B cell (primary cell): ENCODE measurements around the gene SLC2A1. TPM values are rescaled to one million over a fixed set of nuclear protein-coding genes. Genes with fewer than 3 reads are reported as not detected.

Experiments
- ATAC-seq: fragments of 200-7000 bp; cut with Tn5 transposase; one replicate; pipeline ENCODE4 v1.10.0; 2021; ENCODE audit warnings: low read depth, mild to moderate bottlenecking, moderate number of reproducible peaks, moderate library complexity
- CTCF ChIA-PET: fragments of 350-600 bp; sonication (Branson Sonifier 250); formaldehyde crosslinking; loops from one replicate; lab custom pipeline; 2021; ENCODE audit warnings: antibody characterized with exemption, inconsistent platforms; lab: Charles Lee
- POLR2A ChIA-PET: fragments of 350-600 bp; sonication (Branson Sonifier 250); formaldehyde crosslinking; loops from one replicate; lab custom pipeline; 2021; ENCODE audit warnings: antibody characterized with exemption; lab: Charles Lee
- DNase-seq: peaks from one replicate; pipeline ENCODE4 v3.0.0; 2013
- H2AFZ ChIP-seq: 2 replicates; pipeline ENCODE4 v1.6.1; 2012; ENCODE audit warnings: mild to moderate bottlenecking, low read depth, low read length; ENCODE audit not compliant: insufficient read depth, poor library complexity, severe bottlenecking
- H3K27ac ChIP-seq, 2 donors: 1 replicate in 1 of 2; 2 replicates in 1 of 2; pipeline ENCODE4 v1.5.1; 2012 to 2013; ENCODE audit warnings: low read length in 2 of 2, mild to moderate bottlenecking in 2 of 2, moderate library complexity in 1 of 2
- H3K27me3 ChIP-seq, 4 experiments: fragments of 200-600 bp in 1 of 4; sonication (generic) in 1 of 4; replicated peaks in 1 of 4; 1 replicate in 2 of 4; 2 replicates in 2 of 4; pipeline versions ENCODE4 v1.6.1 to v1.7.0; 2013 to 2016; ENCODE audit warnings: low read length in 3 of 4, mild to moderate bottlenecking in 2 of 4, mixed read lengths in 1 of 4, moderate library complexity in 1 of 4; ENCODE audit not compliant: insufficient read depth in 4 of 4, control insufficient read depth in 3 of 4; ENCODE audit errors: control extremely low read depth in 1 of 4
- H3K36me3 ChIP-seq, 2 experiments: replicated peaks in 1 of 2; 1 replicate in 1 of 2; 2 replicates in 1 of 2; pipeline versions ENCODE4 v1.6.1 to v1.7.1; 2013; ENCODE audit warnings: low read length in 1 of 2; ENCODE audit not compliant: insufficient read depth in 2 of 2, control insufficient read depth in 1 of 2; ENCODE audit errors: control extremely low read depth in 1 of 2, extremely low read depth in 1 of 2
- H3K4me1 ChIP-seq, 2 donors: fragments of 200-600 bp in 1 of 2; sonication (generic) in 1 of 2; 1 replicate in 1 of 2; 2 replicates in 1 of 2; pipeline versions ENCODE4 v1.5.1 to v1.6.1; 2013 to 2017; ENCODE audit warnings: low read length in 2 of 2; ENCODE audit not compliant: control insufficient read depth in 2 of 2, insufficient read depth in 2 of 2
- H3K4me2 ChIP-seq: replicated peaks from 2 replicates; pipeline ENCODE3; 2012; ENCODE audit warnings: mild to moderate bottlenecking, low read depth, low read length; ENCODE audit not compliant: poor library complexity, severe bottlenecking
- H3K4me3 ChIP-seq, 5 experiments: fragments of 200-600 bp in 1 of 5; sonication (generic) in 1 of 5; 1 replicate in 3 of 5; 2 replicates in 2 of 5; pipeline versions ENCODE4 v1.5.1 to v1.7.0; 2011 to 2016; ENCODE audit warnings: low read length in 4 of 5, mild to moderate bottlenecking in 4 of 5, low read depth in 2 of 5, control low read depth in 1 of 5, moderate library complexity in 1 of 5; ENCODE audit not compliant: insufficient read depth in 1 of 5; ENCODE audit errors: control extremely low read depth in 1 of 5, extremely low read depth in 1 of 5
- H3K79me2 ChIP-seq: fragments of 200-600 bp; sonication (generic); one replicate; pipeline ENCODE4 v1.6.0; 2016; ENCODE audit warnings: low read length; ENCODE audit not compliant: control insufficient read depth, insufficient read depth
- H3K9ac ChIP-seq: fragments of 200-600 bp; sonication (generic); 2 replicates; pipeline ENCODE4 v1.6.1; 2017; ENCODE audit warnings: mild to moderate bottlenecking, low read length, moderate library complexity
- H3K9me3 ChIP-seq, 3 donors: one replicate each; pipeline versions ENCODE4 v1.6.1 to v1.7.1; 2013; ENCODE audit warnings: low read length in 2 of 3; ENCODE audit not compliant: control insufficient read depth in 2 of 3, insufficient read depth in 1 of 3; ENCODE audit errors: control extremely low read depth in 1 of 3
- H4K20me1 ChIP-seq: 2 replicates; pipeline ENCODE4 v1.6.0; 2012; ENCODE audit warnings: mild to moderate bottlenecking, low read length; ENCODE audit not compliant: insufficient read depth, control insufficient read depth, poor library complexity, severe bottlenecking
- H3K27ac Mint-ChIP-seq: one replicate; pipeline ENCODE4 v1.8.0; 2021; ENCODE audit warnings: mixed read lengths
- H3K27me3 Mint-ChIP-seq: one replicate; pipeline ENCODE4 v1.8.0; 2021; ENCODE audit warnings: mixed read lengths
- H3K4me1 Mint-ChIP-seq: one replicate; pipeline ENCODE4 v1.8.0; 2021; ENCODE audit warnings: mixed read lengths
- H3K4me3 Mint-ChIP-seq: one replicate; pipeline ENCODE4 v1.8.0; 2021; ENCODE audit warnings: mixed read lengths
- H3K9me3 Mint-ChIP-seq: one replicate; pipeline ENCODE4 v1.8.0; 2022; ENCODE audit warnings: mixed read lengths; ENCODE audit not compliant: insufficient read depth
- CTCF ChIP-seq: fragments of 200-600 bp; IDR thresholded peaks from one replicate; pipeline ENCODE4 v1.8.0; 2022; ENCODE audit warnings: antibody characterized with exemption, mild to moderate bottlenecking
- EZH2 ChIP-seq: IDR thresholded peaks from 2 replicates; pipeline ENCODE4 v1.6.1; 2012; ENCODE audit warnings: borderline replicate concordance, low read depth, mild to moderate bottlenecking, moderate library complexity, low read length; ENCODE audit not compliant: insufficient read depth, poor library complexity, severe bottlenecking
- WGBS: methylation state at CpG from one replicate; pipeline ENCODE4 v1.1.5; 2013; ENCODE audit warnings: missing lambda C conversion rate; ENCODE audit not compliant: insufficient coverage; 5-methylcytosine and 5-hydroxymethylcytosine counted together
- intact Hi-C: fragments of 100-400 bp; cut with micrococcal nuclease; formaldehyde crosslinking; loops from one replicate; pipeline ENCODE4 v1.10.0; 2022
- polyA plus RNA-seq: library from polyadenylated mRNA; depleted of rRNA; stranded (reverse); fragments of >200 nt; gene quantifications from 2 replicates; pipeline ENCODE4 v1.2.3, GENCODE V29; 2012
- total RNA-seq, 2 donors: library from RNA; stranded (reverse); fragments of 120-200 nt in 1 of 2; gene quantifications; 1 replicate in 1 of 2; 2 replicates in 1 of 2; pipeline versions ENCODE4 v1.2.3 to v1.2.4, GENCODE V29; 2013 to 2022

Gene SLC2A1
- total and polyA plus RNA-seq, 2 donors (not counting 1 experiment from before 2014, with no cell fraction given): 223 to 240 TPM

GRCh38 chr1:43005460-43006361 lies 47.0 kb upstream of the SLC2A1 start:
- Histone ChIP-seq H3K9me3 (no peaks in the 10 kb centered on the region), H3K36me3 (no peaks in the 10 kb centered on the region), H3K4me3 (no peak overlapping the region), H3K79me2 (no peaks in the 10 kb centered on the region), H2AFZ (no peak overlapping the region), H3K4me1 (peaks cover 0 to 5% of the 10 kb centered on the region in 2 donors), H4K20me1 (no peaks in the 10 kb centered on the region), H3K9ac (no peak overlapping the region), H3K4me2 (no peak overlapping the region), H3K27ac (no peak overlapping the region), H3K27me3 (peaks cover 0 to 7% (median 2%) of the 10 kb centered on the region in 4 experiments)
- TF ChIP-seq EZH2 (no peak), CTCF (no peak)
- H3K9me3 Mint-ChIP-seq: no peaks in the 10 kb centered on the region
- 94% methylated on average over 13 of the region's 18 CpGs for WGBS
- intact Hi-C loops: no loop called here
- H3K4me1 Mint-ChIP-seq: peaks cover 8% of the 10 kb centered on the region
- DNase-seq: no peak
- POLR2A ChIA-PET: no interaction called here
- no peak overlapping the region for H3K27ac Mint-ChIP-seq
- H3K4me3 Mint-ChIP-seq: no peak overlapping the region
- no peaks in the 10 kb centered on the region for H3K27me3 Mint-ChIP-seq
- CTCF ChIA-PET: no interaction called here
- ATAC-seq: no peak
